Measurements from ENCODE around the gene NME1.

Gene NME1

DNA sequence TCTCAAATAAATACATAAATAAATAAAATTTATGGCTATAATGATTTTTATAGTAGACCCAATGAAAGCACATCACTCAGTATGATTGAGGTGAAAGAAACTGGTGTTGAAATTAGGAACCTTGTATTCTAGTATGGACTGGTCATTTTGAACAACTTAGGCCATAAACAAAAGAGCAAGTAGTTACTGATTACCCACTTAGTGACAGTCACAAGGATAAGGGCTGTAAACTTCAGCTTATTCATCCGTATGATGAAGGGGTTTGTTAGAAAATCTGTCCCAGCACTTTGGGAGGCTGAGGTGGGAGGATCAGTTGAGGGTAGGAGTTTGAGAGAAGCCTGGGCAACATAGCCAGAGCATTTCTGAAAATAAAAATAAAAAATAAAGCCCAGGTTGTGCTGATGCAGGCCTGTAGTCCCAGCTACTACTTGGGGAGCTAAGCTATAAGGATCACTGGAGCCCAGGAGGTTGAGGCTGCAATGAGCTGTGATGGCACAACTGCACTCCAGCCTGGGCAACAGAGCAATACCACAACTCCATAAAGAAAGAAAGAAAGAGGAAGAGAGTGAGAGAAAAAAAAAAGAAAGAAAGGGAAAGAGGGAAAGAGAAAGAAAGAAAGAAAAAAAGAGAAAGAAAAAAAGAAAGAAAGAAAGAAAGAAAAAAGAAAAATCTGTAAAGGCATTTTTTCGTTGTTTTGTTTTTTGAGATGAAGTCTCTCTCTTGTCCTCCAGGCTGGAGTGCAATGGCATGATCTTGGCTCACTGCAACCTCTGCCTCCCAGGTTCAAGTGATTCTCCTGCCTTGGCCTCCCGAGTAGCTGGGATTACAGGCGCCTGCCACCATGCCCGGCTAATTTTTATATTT is 28.5 kb upstream of the NME1 start:
- Histone ChIP-seq H3K4me3 (ENCODE audit: low read depth, low read length) (no peak overlapping the region), H3K27me3 (no peaks in the 10 kb centered on the region), H3K4me1 (no peaks in the 10 kb centered on the region), H3K9me3 (no peaks in the 10 kb centered on the region), H3K36me3 (no peaks in the 10 kb centered on the region)
- TF ChIP-seq, protein P1, sequence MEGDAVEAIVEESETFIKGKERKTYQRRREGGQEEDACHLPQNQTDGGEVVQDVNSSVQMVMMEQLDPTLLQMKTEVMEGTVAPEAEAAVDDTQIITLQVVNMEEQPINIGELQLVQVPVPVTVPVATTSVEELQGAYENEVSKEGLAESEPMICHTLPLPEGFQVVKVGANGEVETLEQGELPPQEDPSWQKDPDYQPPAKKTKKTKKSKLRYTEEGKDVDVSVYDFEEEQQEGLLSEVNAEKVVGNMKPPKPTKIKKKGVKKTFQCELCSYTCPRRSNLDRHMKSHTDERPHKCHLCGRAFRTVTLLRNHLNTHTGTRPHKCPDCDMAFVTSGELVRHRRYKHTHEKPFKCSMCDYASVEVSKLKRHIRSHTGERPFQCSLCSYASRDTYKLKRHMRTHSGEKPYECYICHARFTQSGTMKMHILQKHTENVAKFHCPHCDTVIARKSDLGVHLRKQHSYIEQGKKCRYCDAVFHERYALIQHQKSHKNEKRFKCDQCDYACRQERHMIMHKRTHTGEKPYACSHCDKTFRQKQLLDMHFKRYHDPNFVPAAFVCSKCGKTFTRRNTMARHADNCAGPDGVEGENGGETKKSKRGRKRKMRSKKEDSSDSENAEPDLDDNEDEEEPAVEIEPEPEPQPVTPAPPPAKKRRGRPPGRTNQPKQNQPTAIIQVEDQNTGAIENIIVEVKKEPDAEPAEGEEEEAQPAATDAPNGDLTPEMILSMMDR (IDR thresholded peaks at IDR 0.05; ENCODE audit: low read depth, low read length) = no peak
- no peak for DNase-seq

DNA sequence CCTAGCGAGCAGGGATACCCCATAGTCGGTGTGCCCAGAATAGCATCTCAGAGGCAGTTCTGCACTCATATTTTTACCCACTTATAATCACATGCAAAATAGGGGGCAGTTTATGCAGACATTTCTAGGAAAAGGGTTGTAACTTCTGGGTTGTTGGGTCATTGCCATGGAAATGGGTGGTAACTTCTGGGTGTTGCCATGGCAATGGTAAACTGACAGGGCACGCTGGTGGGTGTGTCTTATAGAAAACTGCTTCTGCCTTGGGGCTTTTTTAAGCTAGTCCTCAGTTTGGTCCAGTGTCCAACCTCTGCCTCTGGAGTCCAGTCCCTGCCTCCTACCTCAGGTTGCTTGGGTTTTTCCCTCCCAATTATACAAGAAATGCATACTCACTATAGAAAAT is 25.3 kb upstream of the NME1 start:
- H3K9me3 ChIP-seq = no peaks in the 10 kb centered on the region
- no peak overlapping the region for H3K4me3 ChIP-seq (ENCODE audit: low read depth, low read length)
- no peak for DNase-seq
- H3K4me1 ChIP-seq = no peaks in the 10 kb centered on the region
- H3K36me3 ChIP-seq = no peaks in the 10 kb centered on the region
- TF ChIP-seq, protein P1 (IDR thresholded peaks at IDR 0.05; ENCODE audit: low read depth, low read length) = no peak
- no peaks in the 10 kb centered on the region for H3K27me3 ChIP-seq

DNA sequence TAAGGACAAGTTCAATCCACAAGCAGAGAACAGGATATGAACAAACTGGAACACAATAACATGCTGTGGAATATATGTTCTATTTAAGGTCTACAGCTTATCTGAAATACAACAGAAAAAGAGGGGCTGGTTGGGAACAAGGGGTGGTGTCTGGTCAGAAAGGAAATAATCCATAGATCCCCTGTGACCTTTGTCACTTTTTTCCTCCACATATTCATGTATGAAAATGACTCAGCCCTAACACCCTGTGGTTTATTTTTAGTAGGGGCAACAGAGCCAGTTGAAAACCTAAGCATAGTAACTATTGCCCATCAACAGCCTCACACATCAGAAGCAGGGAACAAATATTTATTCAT is 20.4 kb upstream of the NME1 start:
- Histone ChIP-seq H3K4me3 (ENCODE audit: low read depth, low read length) (no peak overlapping the region), H3K27me3 (no peaks in the 10 kb centered on the region), H3K36me3 (no peaks in the 10 kb centered on the region), H3K9me3 (no peaks in the 10 kb centered on the region), H3K4me1 (no peaks in the 10 kb centered on the region)
- TF ChIP-seq, protein P1 (IDR thresholded peaks at IDR 0.05; ENCODE audit: low read depth, low read length) = no peak
- DNase-seq = no peak

DNA sequence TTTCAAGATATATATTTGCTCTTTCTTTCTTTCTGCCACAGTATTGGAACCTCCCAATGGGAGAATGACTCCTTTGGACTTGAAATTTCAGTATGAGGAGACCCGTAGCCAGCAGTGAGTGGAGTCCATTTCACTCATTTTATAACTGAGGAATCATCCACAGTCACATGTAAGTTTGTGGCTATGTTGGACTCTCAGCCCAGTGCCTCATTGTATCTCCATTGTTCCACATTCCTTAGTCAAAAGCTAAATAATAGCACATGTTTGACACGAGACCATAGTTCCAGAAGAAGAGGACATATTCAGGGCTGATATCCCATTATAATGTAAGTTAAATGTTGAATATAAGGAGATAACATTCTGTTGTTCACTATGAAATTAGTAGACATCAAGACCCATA is 20.0 kb upstream of the NME1 start:
- Histone ChIP-seq H3K9me3 (no peaks in the 10 kb centered on the region), H3K4me1 (no peaks in the 10 kb centered on the region), H3K4me3 (ENCODE audit: low read depth, low read length) (no peak overlapping the region), H3K36me3 (no peaks in the 10 kb centered on the region), H3K27me3 (no peaks in the 10 kb centered on the region)
- TF ChIP-seq, protein P1 (IDR thresholded peaks at IDR 0.05; ENCODE audit: low read depth, low read length) = no peak
- no peak for DNase-seq

DNA sequence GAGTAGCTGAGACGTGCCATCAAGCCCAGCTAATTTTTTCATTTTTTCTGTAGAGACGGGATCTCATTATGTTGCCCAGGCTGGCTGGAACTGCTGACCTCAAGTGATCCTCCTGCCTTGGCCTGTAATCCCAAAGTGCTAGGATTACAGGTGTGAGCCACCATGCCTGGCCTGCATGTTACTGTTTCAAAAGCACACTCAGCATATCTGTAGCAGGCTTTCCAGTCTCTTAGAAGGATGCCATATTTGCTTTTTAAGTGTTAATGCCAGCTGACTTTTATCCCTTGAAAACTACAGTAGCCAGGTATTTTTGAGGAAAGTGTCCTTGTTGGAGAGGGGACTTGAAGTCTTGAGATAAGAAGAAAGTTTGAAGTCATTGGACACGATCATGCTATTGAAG is 17.4 kb upstream of the NME1 start:
- H3K4me3 ChIP-seq (ENCODE audit: low read depth, low read length) = no peak overlapping the region
- DNase-seq = no peak
- H3K27me3 ChIP-seq = no peaks in the 10 kb centered on the region
- H3K36me3 ChIP-seq = no peaks in the 10 kb centered on the region
- TF ChIP-seq, protein P1 (IDR thresholded peaks at IDR 0.05; ENCODE audit: low read depth, low read length) = no peak
- H3K4me1 ChIP-seq = no peaks in the 10 kb centered on the region
- H3K9me3 ChIP-seq = no peaks in the 10 kb centered on the region

DNA sequence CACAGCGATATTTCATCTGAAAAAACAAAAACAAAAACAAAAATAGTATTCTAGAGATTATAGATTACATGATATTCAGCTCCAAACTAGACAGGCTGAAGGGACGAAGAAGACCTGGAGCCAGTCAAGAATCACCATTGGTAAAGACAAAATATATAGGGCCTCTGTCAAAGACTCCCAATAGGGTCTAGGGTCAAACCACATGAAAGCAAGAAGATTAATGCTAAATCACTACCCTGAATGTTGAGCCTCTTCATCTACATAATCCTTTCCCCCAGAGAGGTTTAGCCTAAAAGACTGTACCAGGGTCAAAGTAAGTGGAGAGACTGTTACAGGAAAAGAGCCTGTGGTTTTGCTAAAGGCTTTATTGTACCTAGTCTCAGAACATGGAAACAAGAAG is 10.8 kb upstream of the NME1 start:
- DNase-seq = no peak
- no peaks in the 10 kb centered on the region for H3K36me3 ChIP-seq
- H3K27me3 ChIP-seq = no peaks in the 10 kb centered on the region
- H3K4me3 ChIP-seq (ENCODE audit: low read depth, low read length) = no peak overlapping the region
- H3K9me3 ChIP-seq = no peaks in the 10 kb centered on the region
- TF ChIP-seq, protein P1 (IDR thresholded peaks at IDR 0.05; ENCODE audit: low read depth, low read length) = no peak
- no peaks in the 10 kb centered on the region for H3K4me1 ChIP-seq

All from BE2C (cell line).